ENCODE data around the gene PARD6G. TPM values are rescaled to one million over a fixed set of nuclear protein-coding genes. Genes with fewer than 3 reads are reported as not detected.

The PARD6G gene
- total RNA-seq, 1 experiment from 2014 or later = 13.0 TPM

DNA sequence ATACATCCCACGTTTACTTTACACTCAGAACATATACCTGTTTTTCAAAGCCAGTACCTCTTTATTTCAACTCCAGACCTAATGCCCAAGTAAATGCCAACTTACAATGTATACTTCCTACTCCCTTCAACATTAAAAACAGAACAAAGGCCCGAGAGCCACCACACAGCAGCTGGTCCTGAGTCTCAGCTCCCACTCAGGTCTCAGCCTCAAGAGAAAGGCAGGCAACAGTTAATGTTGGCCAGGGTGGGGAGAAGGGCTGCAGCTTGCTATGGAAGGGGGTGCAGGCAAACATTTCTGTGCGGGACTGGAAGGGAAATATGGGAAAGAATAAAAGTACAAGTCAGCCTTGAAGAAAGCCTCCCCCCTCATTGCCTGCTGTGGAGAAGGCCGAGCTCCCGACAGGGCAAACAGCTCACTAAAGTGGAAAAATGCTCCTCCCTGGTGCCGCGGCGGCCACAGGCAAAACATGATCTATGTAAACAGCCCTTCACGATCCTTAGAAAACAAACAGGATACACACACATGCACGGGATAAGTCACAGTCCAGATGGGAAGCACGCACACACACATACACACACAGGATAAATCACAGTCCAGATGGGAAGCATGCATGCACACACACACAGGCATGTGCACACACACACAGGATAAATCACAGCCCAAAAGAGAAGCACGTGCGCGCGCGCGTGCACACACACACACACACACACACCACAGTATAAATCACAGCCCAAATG is 70.8 kb downstream of the PARD6G start (continued):
- TF ChIP-seq, protein P1, sequence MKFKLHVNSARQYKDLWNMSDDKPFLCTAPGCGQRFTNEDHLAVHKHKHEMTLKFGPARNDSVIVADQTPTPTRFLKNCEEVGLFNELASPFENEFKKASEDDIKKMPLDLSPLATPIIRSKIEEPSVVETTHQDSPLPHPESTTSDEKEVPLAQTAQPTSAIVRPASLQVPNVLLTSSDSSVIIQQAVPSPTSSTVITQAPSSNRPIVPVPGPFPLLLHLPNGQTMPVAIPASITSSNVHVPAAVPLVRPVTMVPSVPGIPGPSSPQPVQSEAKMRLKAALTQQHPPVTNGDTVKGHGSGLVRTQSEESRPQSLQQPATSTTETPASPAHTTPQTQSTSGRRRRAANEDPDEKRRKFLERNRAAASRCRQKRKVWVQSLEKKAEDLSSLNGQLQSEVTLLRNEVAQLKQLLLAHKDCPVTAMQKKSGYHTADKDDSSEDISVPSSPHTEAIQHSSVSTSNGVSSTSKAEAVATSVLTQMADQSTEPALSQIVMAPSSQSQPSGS (CRISPR knock-in tag; IDR thresholded peaks at IDR 0.05; ENCODE audit: borderline replicate concordance, low read depth) = no peak
- TF ChIP-seq ELF4 (CRISPR knock-in tag; IDR thresholded peaks at IDR 0.05; ENCODE audit: low read depth) (no peak), CREM (CRISPR knock-in tag; IDR thresholded peaks at IDR 0.05) (no peak), RORB (CRISPR knock-in tag; IDR thresholded peaks at IDR 0.05) (no peak), ETV6 (CRISPR knock-in tag; IDR thresholded peaks at IDR 0.05) (no peak), NR1H2 (CRISPR knock-in tag; IDR thresholded peaks at IDR 0.05) (no peak), CBFB (CRISPR knock-in tag; IDR thresholded peaks at IDR 0.05; ENCODE audit: low read depth) (no peak)
- TF ChIP-seq, protein P2, sequence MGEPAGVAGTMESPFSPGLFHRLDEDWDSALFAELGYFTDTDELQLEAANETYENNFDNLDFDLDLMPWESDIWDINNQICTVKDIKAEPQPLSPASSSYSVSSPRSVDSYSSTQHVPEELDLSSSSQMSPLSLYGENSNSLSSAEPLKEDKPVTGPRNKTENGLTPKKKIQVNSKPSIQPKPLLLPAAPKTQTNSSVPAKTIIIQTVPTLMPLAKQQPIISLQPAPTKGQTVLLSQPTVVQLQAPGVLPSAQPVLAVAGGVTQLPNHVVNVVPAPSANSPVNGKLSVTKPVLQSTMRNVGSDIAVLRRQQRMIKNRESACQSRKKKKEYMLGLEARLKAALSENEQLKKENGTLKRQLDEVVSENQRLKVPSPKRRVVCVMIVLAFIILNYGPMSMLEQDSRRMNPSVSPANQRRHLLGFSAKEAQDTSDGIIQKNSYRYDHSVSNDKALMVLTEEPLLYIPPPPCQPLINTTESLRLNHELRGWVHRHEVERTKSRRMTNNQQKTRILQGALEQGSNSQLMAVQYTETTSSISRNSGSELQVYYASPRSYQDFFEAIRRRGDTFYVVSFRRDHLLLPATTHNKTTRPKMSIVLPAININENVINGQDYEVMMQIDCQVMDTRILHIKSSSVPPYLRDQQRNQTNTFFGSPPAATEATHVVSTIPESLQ (CRISPR knock-in tag; IDR thresholded peaks at IDR 0.05) = no peak

DNA sequence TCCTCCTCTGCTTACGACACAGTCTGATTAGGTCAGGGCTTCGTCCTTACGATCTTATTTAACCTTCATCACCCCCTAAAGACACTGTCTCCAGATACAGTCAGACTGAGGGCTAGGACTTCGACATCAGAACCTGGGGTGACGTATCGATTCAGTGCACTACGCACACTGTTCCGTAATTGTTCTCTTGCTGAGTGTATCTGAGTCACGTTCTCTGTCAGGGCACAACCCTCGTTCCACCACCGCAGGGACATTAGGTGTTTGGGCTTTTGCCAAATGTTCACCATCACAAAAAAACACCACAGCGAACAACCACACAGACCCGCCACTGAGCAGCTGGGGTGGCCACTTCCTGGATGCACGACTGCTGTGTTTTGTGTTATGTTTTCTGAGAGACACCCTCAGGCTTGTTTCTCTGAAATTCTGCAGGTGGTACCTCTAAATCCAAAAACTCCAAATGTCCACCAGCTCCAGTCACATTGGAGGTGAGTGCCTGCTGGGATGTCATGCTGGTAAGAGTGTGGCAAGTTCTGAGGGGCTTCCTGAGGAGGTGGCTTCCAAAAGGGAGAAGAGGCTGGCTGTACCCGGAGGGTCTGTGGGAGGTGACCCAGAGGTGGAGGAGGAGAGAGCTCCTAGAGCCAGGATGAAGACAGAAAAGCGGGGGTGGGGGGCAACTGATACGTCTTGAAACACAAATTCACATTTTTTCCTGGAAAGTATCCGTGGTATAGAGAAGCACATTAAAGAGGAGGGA is 71.7 kb downstream of the PARD6G start:
- DNase-seq (ENCODE audit: low spot score) (no peak), ATAC-seq (no peak)
- Mint-ChIP-seq H3K36me3 (no peaks in the 10 kb centered on the region), H3K27ac (no peak overlapping the region), H3K4me1 (no peaks in the 10 kb centered on the region; the same call in 1 of the 2 replicates), H3K4me3 (no peak overlapping the region), H3K9me3 (no peaks in the 10 kb centered on the region), H3K27me3 (ENCODE audit: low read depth) (0 out of 2 replicates have a peak, but pooled peaks cover 4% of the 10 kb centered on the region)
- CTCF ChIA-PET = interaction anchor here (1.4 to 1.6 kb wide), 2 partner anchors 16 to 25 kb away, joined by 4 to 10 read pairs; no protein-coding TSS in a partner anchor
- TF ChIP-seq, protein P3, sequence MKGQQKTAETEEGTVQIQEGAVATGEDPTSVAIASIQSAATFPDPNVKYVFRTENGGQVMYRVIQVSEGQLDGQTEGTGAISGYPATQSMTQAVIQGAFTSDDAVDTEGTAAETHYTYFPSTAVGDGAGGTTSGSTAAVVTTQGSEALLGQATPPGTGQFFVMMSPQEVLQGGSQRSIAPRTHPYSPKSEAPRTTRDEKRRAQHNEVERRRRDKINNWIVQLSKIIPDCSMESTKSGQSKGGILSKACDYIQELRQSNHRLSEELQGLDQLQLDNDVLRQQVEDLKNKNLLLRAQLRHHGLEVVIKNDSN (CRISPR knock-in tag; IDR thresholded peaks at IDR 0.05) = no peak
- TF ChIP-seq JAZF1 (CRISPR knock-in tag; IDR thresholded peaks at IDR 0.05) (no peak), NFE2L1 (CRISPR knock-in tag; IDR thresholded peaks at IDR 0.05) (no peak), GABPB1 (CRISPR knock-in tag; IDR thresholded peaks at IDR 0.05) (no peak), GRHL2 (CRISPR knock-in tag; IDR thresholded peaks at IDR 0.05; ENCODE audit: insufficient replicate concordance, severe bottlenecking) (no peak), ZNF396 (CRISPR knock-in tag; IDR thresholded peaks at IDR 0.05; ENCODE audit: borderline replicate concordance) (no peak), MXD4 (CRISPR knock-in tag; IDR thresholded peaks at IDR 0.05; ENCODE audit: borderline replicate concordance) (no peak), TEAD4 (CRISPR knock-in tag; IDR thresholded peaks at IDR 0.05) (no peak), JUN (CRISPR knock-in tag; IDR thresholded peaks at IDR 0.05) (no peak), SP1 (CRISPR knock-in tag; conservative IDR thresholded peaks at IDR 0.05) (no peak), FOXJ3 (CRISPR knock-in tag; IDR thresholded peaks at IDR 0.05; ENCODE audit: borderline replicate concordance) (no peak), ZNF423 (CRISPR knock-in tag; IDR thresholded peaks at IDR 0.05) (no peak), ETV6 (CRISPR knock-in tag; IDR thresholded peaks at IDR 0.05) (no peak)
- TF ChIP-seq, protein P4, sequence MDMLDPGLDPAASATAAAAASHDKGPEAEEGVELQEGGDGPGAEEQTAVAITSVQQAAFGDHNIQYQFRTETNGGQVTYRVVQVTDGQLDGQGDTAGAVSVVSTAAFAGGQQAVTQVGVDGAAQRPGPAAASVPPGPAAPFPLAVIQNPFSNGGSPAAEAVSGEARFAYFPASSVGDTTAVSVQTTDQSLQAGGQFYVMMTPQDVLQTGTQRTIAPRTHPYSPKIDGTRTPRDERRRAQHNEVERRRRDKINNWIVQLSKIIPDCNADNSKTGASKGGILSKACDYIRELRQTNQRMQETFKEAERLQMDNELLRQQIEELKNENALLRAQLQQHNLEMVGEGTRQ (CRISPR knock-in tag; IDR thresholded peaks at IDR 0.05) = no peak
- TF ChIP-seq, protein P1 (CRISPR knock-in tag; IDR thresholded peaks at IDR 0.05; ENCODE audit: borderline replicate concordance, low read depth) = no peak
- POLR2A ChIA-PET = no interaction called here
